SK-N-SH treated with all-trans-retinoic acid at 6 μM for 48 hours (cell line): ENCODE measurements around the gene PPARG.

Experiments
- ATAC-seq: fragments of 200-7000 bp; cut with Tn5 transposase; 3 replicates; pipeline ENCODE4 v1.9.1; 2020; ENCODE audit warnings: mild to moderate bottlenecking, moderate library complexity
- ARNTL ChIP-seq: fragments of 450-650 bp; formaldehyde crosslinking; IDR thresholded peaks from 2 replicates; pipeline ENCODE4 v1.5.0; 2020; ENCODE audit warnings: low read depth, mild to moderate bottlenecking, moderate library complexity, borderline replicate concordance
- BACH2 ChIP-seq: fragments of 250-450 bp; sonication (Bioruptor Pico); IDR thresholded peaks from 2 replicates; pipeline ENCODE4 v1.9.0; 2021; ENCODE audit warnings: mild to moderate bottlenecking, borderline replicate concordance
- CSDC2 ChIP-seq: fragments of 250-450 bp; sonication (Bioruptor Pico); IDR thresholded peaks from 2 replicates; pipeline ENCODE4 v1.5.0; 2020; ENCODE audit warnings: mild to moderate bottlenecking, moderate library complexity
- CSRNP3 ChIP-seq: fragments of 250-450 bp; sonication (Bioruptor Pico); IDR thresholded peaks from 2 replicates; pipeline ENCODE4 v1.5.1; 2021; ENCODE audit warnings: mild to moderate bottlenecking, moderate library complexity
- ESRRG ChIP-seq: fragments of 250-450 bp; sonication (Bioruptor Pico); IDR thresholded peaks from 2 replicates; pipeline ENCODE4 v1.6.1; 2021; ENCODE audit warnings: mild to moderate bottlenecking
- GLIS3 ChIP-seq: fragments of 250-450 bp; sonication (Bioruptor Pico); IDR thresholded peaks from 2 replicates; pipeline ENCODE4 v1.5.0; 2020; ENCODE audit warnings: mild to moderate bottlenecking, moderate library complexity
- ISL1 ChIP-seq: fragments of 250-450 bp; sonication (Bioruptor Pico); IDR thresholded peaks from 2 replicates; pipeline ENCODE4 v2.1.2; 2022; ENCODE audit warnings: mild to moderate bottlenecking, moderate library complexity
- PATZ1 ChIP-seq: fragments of 250-450 bp; sonication (Bioruptor Pico); IDR thresholded peaks from 2 replicates; pipeline ENCODE4 v1.8.0; 2020; ENCODE audit warnings: mild to moderate bottlenecking, moderate library complexity, borderline replicate concordance
- POU6F1 ChIP-seq: fragments of 250-450 bp; sonication (Bioruptor Pico); IDR thresholded peaks from 2 replicates; pipeline ENCODE4 v1.8.0; 2021; ENCODE audit warnings: low read depth, mild to moderate bottlenecking, moderate library complexity, borderline replicate concordance
- PPARA ChIP-seq: fragments of 250-450 bp; sonication (Bioruptor Pico); IDR thresholded peaks from 2 replicates; pipeline ENCODE4 v1.5.0; 2020; ENCODE audit warnings: mild to moderate bottlenecking, borderline replicate concordance
- RARB ChIP-seq: fragments of 250-450 bp; sonication (Bioruptor Pico); IDR thresholded peaks from 2 replicates; pipeline ENCODE4 v1.8.0; 2021; ENCODE audit warnings: mild to moderate bottlenecking, moderate library complexity
- TCF4 ChIP-seq: fragments of 250-450 bp; sonication (Bioruptor Pico); IDR thresholded peaks from 2 replicates; pipeline ENCODE4 v1.8.0; 2021; ENCODE audit warnings: mild to moderate bottlenecking, moderate library complexity, borderline replicate concordance
- TOX ChIP-seq: fragments of 250-450 bp; sonication (Bioruptor Pico); IDR thresholded peaks from 2 replicates; pipeline ENCODE4 v1.8.0; 2021; ENCODE audit warnings: mild to moderate bottlenecking, moderate library complexity, borderline replicate concordance
- TSHZ2 ChIP-seq: fragments of 250-450 bp; sonication (Bioruptor Pico); IDR thresholded peaks from 2 replicates; pipeline ENCODE4 v1.5.0; 2020; ENCODE audit warnings: mild to moderate bottlenecking, moderate library complexity
- ZC3H10 ChIP-seq: fragments of 250-450 bp; sonication (Bioruptor Pico); IDR thresholded peaks from 2 replicates; pipeline ENCODE4 v1.5.1; 2021; ENCODE audit warnings: mild to moderate bottlenecking, moderate library complexity
- ZFP3 ChIP-seq: fragments of 250-450 bp; sonication (Bioruptor Pico); IDR thresholded peaks from 2 replicates; pipeline ENCODE4 v1.5.0; 2020; ENCODE audit warnings: mild to moderate bottlenecking, moderate library complexity
- ZFP30 ChIP-seq: fragments of 450-650 bp; formaldehyde crosslinking; IDR thresholded peaks from 2 replicates; pipeline ENCODE4 v1.5.0; 2022; ENCODE audit warnings: mild to moderate bottlenecking, moderate library complexity
- ZNF565 ChIP-seq: fragments of 450-650 bp; formaldehyde crosslinking; conservative IDR thresholded peaks from 2 replicates; pipeline ENCODE4 v1.5.0; 2020; ENCODE audit warnings: low read depth, mild to moderate bottlenecking, moderate library complexity
- ZNF70 ChIP-seq: fragments of 450-650 bp; formaldehyde crosslinking; IDR thresholded peaks from 2 replicates; pipeline ENCODE4 v1.5.0; 2020; ENCODE audit warnings: mild to moderate bottlenecking, moderate library complexity
- ZNF8 ChIP-seq: fragments of 450-650 bp; formaldehyde crosslinking; IDR thresholded peaks from 2 replicates; pipeline ENCODE4 v1.5.0; 2020; ENCODE audit warnings: mild to moderate bottlenecking, moderate library complexity

PPARG gene

GRCh38 chr3:12470680-12471079 lies 181.8 kb downstream of the PPARG start:
- no peak for TF ChIP-seq BACH2 (CRISPR knock-in tag)
- TF ChIP-seq ESRRG (CRISPR knock-in tag): no peak
- no peak for TF ChIP-seq PPARA
- no peak for TF ChIP-seq RARB (CRISPR knock-in tag)
- TF ChIP-seq GLIS3 (CRISPR knock-in tag): no peak
- no peak for TF ChIP-seq TSHZ2 (CRISPR knock-in tag)
- no peak for TF ChIP-seq CSRNP3 (CRISPR knock-in tag)
- no peak for TF ChIP-seq ZNF565 (CRISPR knock-in tag)
- no peak for ATAC-seq

- peak; percentile 82 for ATAC-seq
- TF ChIP-seq ISL1 (peak; percentile 14; the same call in 1 of the 2 replicates), ZC3H10 (CRISPR knock-in tag) (no peak)
- TF ChIP-seq, all 23 proteins: peak for 1
Measured at GRCh38 chr3:12471241-12471640, 182.4 kb downstream of the PPARG start.

- no peak for ATAC-seq
- no peak for TF ChIP-seq PPARA
- TF ChIP-seq ZNF70: no peak
- TF ChIP-seq ZC3H10 (CRISPR knock-in tag): no peak
- no peak for TF ChIP-seq POU6F1 (CRISPR knock-in tag)
Measured at GRCh38 chr3:12472000-12472610, 183.2 kb downstream of the PPARG start.

GRCh38 chr3:12472796-12473195 lies 183.9 kb downstream of the PPARG start:
- ATAC-seq: no peak
- no peak for TF ChIP-seq CSDC2 (CRISPR knock-in tag)
- TF ChIP-seq BACH2 (CRISPR knock-in tag): no peak
- no peak for TF ChIP-seq ARNTL (CRISPR knock-in tag)
- TF ChIP-seq ZFP30 (CRISPR knock-in tag): no peak
- no peak for TF ChIP-seq ZNF8
- TF ChIP-seq PPARA: no peak
- no peak for TF ChIP-seq ZNF70
- TF ChIP-seq POU6F1 (CRISPR knock-in tag): no peak
- no peak for TF ChIP-seq ZFP3 (CRISPR knock-in tag)
- TF ChIP-seq CSRNP3 (CRISPR knock-in tag): no peak
- TF ChIP-seq PATZ1 (CRISPR knock-in tag): no peak
- TF ChIP-seq ZC3H10 (CRISPR knock-in tag): no peak
- no peak for TF ChIP-seq TOX (CRISPR knock-in tag)
- TF ChIP-seq ZNF565 (CRISPR knock-in tag): no peak
- no peak for TF ChIP-seq GLIS3 (CRISPR knock-in tag)
- TF ChIP-seq TSHZ2 (CRISPR knock-in tag): no peak
- TF ChIP-seq TCF4: no peak
